ENCODE results near the gene RXFP4.

DNA sequence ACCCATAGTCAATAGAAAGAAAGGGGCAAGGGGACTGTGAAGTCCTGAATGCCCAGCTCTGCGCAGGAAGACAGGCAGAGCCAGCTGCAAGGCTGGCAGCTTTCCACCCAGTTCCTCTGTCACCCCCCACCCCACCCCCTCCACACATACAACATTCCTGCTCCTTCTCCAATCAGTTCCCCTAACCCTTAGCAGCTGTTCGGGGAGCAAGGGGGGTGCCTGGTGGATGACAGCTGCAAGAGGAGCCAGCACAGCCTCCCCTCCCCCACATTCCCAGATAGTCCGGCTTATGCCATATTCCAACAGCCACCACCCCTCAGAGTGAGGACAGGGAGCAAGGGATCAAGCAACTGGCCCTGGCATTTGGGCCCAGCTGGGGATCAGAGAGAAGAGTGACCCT lies 27.2 kb downstream of the RXFP4 start:
- TF ChIP-seq, protein P1, sequence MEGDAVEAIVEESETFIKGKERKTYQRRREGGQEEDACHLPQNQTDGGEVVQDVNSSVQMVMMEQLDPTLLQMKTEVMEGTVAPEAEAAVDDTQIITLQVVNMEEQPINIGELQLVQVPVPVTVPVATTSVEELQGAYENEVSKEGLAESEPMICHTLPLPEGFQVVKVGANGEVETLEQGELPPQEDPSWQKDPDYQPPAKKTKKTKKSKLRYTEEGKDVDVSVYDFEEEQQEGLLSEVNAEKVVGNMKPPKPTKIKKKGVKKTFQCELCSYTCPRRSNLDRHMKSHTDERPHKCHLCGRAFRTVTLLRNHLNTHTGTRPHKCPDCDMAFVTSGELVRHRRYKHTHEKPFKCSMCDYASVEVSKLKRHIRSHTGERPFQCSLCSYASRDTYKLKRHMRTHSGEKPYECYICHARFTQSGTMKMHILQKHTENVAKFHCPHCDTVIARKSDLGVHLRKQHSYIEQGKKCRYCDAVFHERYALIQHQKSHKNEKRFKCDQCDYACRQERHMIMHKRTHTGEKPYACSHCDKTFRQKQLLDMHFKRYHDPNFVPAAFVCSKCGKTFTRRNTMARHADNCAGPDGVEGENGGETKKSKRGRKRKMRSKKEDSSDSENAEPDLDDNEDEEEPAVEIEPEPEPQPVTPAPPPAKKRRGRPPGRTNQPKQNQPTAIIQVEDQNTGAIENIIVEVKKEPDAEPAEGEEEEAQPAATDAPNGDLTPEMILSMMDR (IDR thresholded peaks at IDR 0.05) = no peak
- TF ChIP-seq POLR2A (IDR thresholded peaks at IDR 0.05) = no peak

Data from prostate gland (tissue), 2 donors.